HepG2 (cell line): ENCODE measurements around the gene C9orf40. TPM values are rescaled to one million over a fixed set of nuclear protein-coding genes. Genes with fewer than 3 reads are reported as not detected.
A peak's percentile ranks its signal among the peaks of the same experiment; 100 is the strongest.

Source experiments
- ATF1 ChIP-seq: IDR thresholded peaks from 2 replicates; pipeline ENCODE4 v1.6.1; 2016; ENCODE audit warnings: mild to moderate bottlenecking, control low read depth
- ATRX ChIP-seq: sonication (generic); formaldehyde crosslinking; IDR thresholded peaks from 2 replicates; pipeline ENCODE4 v1.4.0; 2020; ENCODE audit warnings: missing genetic modification reagents, borderline replicate concordance
- DMAP1 ChIP-seq: IDR thresholded peaks from 2 replicates; pipeline ENCODE4 v1.6.1; 2016
- FOXA1 ChIP-seq, 2 experiments: fragments of 450-650 bp in 1 of 2; sonication (generic) in 1 of 2; formaldehyde crosslinking in 1 of 2; IDR thresholded peaks; 2 replicates each; pipeline versions ENCODE4 v1.4.0 to v1.6.1; 2016 to 2020; ENCODE audit warnings: missing genetic modification reagents in 1 of 2
- HCFC1 ChIP-seq: fragments of 150-350 bp; IDR thresholded peaks from 2 replicates; pipeline ENCODE4 v1.6.1; 2014; ENCODE audit warnings: low read depth, low read length
- HMG20A ChIP-seq: IDR thresholded peaks from 2 replicates; pipeline ENCODE4 v1.6.1; 2016; ENCODE audit warnings: borderline replicate concordance
- HNRNPK ChIP-seq: fragments of 200-400 bp; formaldehyde crosslinking; IDR thresholded peaks from 2 replicates; pipeline ENCODE4 v1.6.1; 2018; ENCODE audit warnings: low read length, low read depth, moderate library complexity, mild to moderate bottlenecking; ENCODE audit not compliant: poor library complexity, severe bottlenecking
- HOXA7 ChIP-seq: sonication (generic); formaldehyde crosslinking; IDR thresholded peaks from 2 replicates; pipeline ENCODE4 v1.8.1; 2022; ENCODE audit warnings: mild to moderate bottlenecking, missing genetic modification reagents, moderate library complexity
- KMT2B ChIP-seq: IDR thresholded peaks from 2 replicates; pipeline ENCODE4 v1.6.1; 2016; ENCODE audit warnings: missing genetic modification reagents, missing compliant biosample characterization
- MBNL3 ChIP-seq: fragments of 250-450 bp; sonication (Bioruptor Pico); conservative IDR thresholded peaks from 2 replicates; pipeline ENCODE4 v1.8.0; 2022; ENCODE audit warnings: mild to moderate bottlenecking, inconsistent platforms
- NFKBIZ ChIP-seq: IDR thresholded peaks from 2 replicates; pipeline ENCODE4 v1.6.1; 2018; ENCODE audit warnings: missing genetic modification reagents, missing compliant biosample characterization
- PHF20 ChIP-seq: sonication (generic); formaldehyde crosslinking; IDR thresholded peaks from 2 replicates; pipeline ENCODE4 v1.5.0; 2020; ENCODE audit warnings: mild to moderate bottlenecking, missing genetic modification reagents
- SETDB1 ChIP-seq: sonication (generic); formaldehyde crosslinking; IDR thresholded peaks from 2 replicates; pipeline ENCODE4 v1.5.1; 2020; ENCODE audit warnings: missing genetic modification reagents, mild to moderate bottlenecking, borderline replicate concordance
- SKI ChIP-seq: fragments of 450-650 bp; IDR thresholded peaks from one replicate; pipeline ENCODE4 v1.6.1; 2018; ENCODE audit warnings: mild to moderate bottlenecking; ENCODE audit not compliant: partially characterized antibody
- TBX2 ChIP-seq: sonication (generic); formaldehyde crosslinking; IDR thresholded peaks from 2 replicates; pipeline ENCODE4 v1.5.0; 2020; ENCODE audit warnings: missing genetic modification reagents, mild to moderate bottlenecking, borderline replicate concordance
- ZBTB20 ChIP-seq: sonication (generic); formaldehyde crosslinking; IDR thresholded peaks from 2 replicates; pipeline ENCODE4 v1.8.1; 2023; ENCODE audit warnings: missing genetic modification reagents, low read depth, mild to moderate bottlenecking, borderline replicate concordance
- ZNF205 ChIP-seq: IDR thresholded peaks from 2 replicates; pipeline ENCODE4 v1.6.1; 2018; ENCODE audit warnings: missing biosample characterization, missing genetic modification reagents
- ZNF451 ChIP-seq: sonication (generic); formaldehyde crosslinking; IDR thresholded peaks from 2 replicates; pipeline ENCODE4 v1.5.0; 2020; ENCODE audit warnings: mild to moderate bottlenecking, missing genetic modification reagents
- ZNF660 ChIP-seq: sonication (generic); formaldehyde crosslinking; IDR thresholded peaks from 2 replicates; pipeline ENCODE4 v1.5.1; 2020; ENCODE audit warnings: mild to moderate bottlenecking, low read depth, missing genetic modification reagents, borderline replicate concordance
- ZNF724P ChIP-seq: sonication (generic); formaldehyde crosslinking; IDR thresholded peaks from 2 replicates; pipeline ENCODE4 v1.8.0; 2022; ENCODE audit warnings: missing genetic modification reagents, borderline replicate concordance
- ZNF775 ChIP-seq: sonication (generic); formaldehyde crosslinking; IDR thresholded peaks from 2 replicates; pipeline ENCODE4 v1.4.0; 2020; ENCODE audit warnings: missing genetic modification reagents, mild to moderate bottlenecking, moderate library complexity, borderline replicate concordance
- ZSCAN21 ChIP-seq: sonication (generic); formaldehyde crosslinking; IDR thresholded peaks from 2 replicates; pipeline ENCODE4 v1.8.0; 2022; ENCODE audit warnings: mild to moderate bottlenecking, missing genetic modification reagents, moderate library complexity, borderline replicate concordance
- ZSCAN22 ChIP-seq: sonication (generic); formaldehyde crosslinking; IDR thresholded peaks from 2 replicates; pipeline ENCODE4 v1.4.0; 2020; ENCODE audit warnings: mild to moderate bottlenecking, missing genetic modification reagents
- polyA plus RNA-seq, 8 experiments: library from polyadenylated mRNA; depleted of rRNA in 3 of 8; stranded (reverse) in 7 of 8; unstranded in 1 of 8; fragments of >200 nt; fragmentation: Illumina TruSeq in 4 of 8; extraction: Trizol in 4 of 8; gene quantifications; 2 replicates each; pipeline versions ENCODE4 v1.2.1 to v1.2.3, GENCODE V29; 2011 to 2016; ENCODE audit warnings: low read depth in 4 of 8, missing spikeins in 1 of 8, mixed read lengths in 1 of 8; ENCODE audit not compliant: insufficient read depth in 1 of 8
- total RNA-seq, 5 experiments: library from RNA; depleted of rRNA; stranded (reverse); fragments of >200 nt; fragmentation: Illumina TruSeq; extraction: Trizol; gene quantifications; 2 replicates each; pipeline ENCODE4 v1.2.3, GENCODE V29; 2016; ENCODE audit warnings: low read depth in 1 of 5
- TF ChIP-seq, protein P1 (sequence below): sonication (generic); formaldehyde crosslinking; IDR thresholded peaks from 2 replicates; pipeline ENCODE4 v1.8.1; 2023; ENCODE audit warnings: mild to moderate bottlenecking, moderate library complexity, missing genetic modification reagents
- TF ChIP-seq, protein P2 (sequence below): sonication (generic); formaldehyde crosslinking; IDR thresholded peaks from 2 replicates; pipeline ENCODE4 v1.4.0; 2020; ENCODE audit warnings: missing genetic modification reagents
- TF ChIP-seq, protein P3 (sequence below): sonication (generic); formaldehyde crosslinking; IDR thresholded peaks from 2 replicates; pipeline ENCODE4 v1.8.0; 2023; ENCODE audit warnings: mild to moderate bottlenecking, missing genetic modification reagents
- TF ChIP-seq, protein P4 (sequence below): sonication (generic); formaldehyde crosslinking; IDR thresholded peaks from 2 replicates; pipeline ENCODE4 v1.4.0; 2020; ENCODE audit warnings: mild to moderate bottlenecking, low read depth, missing genetic modification reagents

Gene C9orf40
- total and polyA plus RNA-seq, 2 of the 13 experiments (the other 11 are each of a cell fraction or from before 2014, with no cell fraction given), result 3.0 to 13.5 TPM

DNA sequence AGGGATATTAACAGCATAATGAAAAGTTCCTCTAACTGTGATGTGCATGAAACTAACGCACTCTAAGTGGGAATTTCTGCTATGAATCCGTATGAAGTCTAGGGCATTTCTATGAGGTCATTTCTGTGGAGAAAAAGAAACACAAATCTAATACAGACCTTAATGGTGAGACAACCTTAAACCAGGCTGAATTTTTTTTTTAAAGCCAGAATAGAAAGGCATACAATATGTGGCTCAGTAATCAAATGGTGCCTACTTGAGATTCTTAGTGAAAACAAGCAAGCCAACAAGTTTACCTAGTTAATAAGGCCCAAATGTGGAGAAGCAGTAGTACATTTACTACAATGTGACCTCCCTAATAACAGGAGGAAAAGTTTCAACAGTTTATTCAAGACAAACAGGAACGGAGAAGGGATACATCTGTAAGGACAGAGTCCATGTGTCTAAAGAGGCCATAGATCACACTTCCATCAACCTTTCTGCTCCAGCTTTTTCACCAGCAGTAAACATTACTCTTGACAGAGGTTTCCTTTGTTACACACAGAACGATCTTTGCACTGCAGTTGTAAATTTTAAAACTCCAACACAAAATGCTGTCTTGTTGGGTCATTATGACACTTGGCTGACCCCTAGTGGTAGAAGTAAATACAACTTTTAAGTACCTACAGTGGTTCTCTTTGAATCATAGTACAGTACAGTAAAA lies 49.2 kb upstream of the C9orf40 start (continued):
- peak; percentile 72 for TF ChIP-seq FOXA1 (IDR thresholded peaks at IDR 0.05)
- TF ChIP-seq FOXA1 (CRISPR knock-in tag; IDR thresholded peaks at IDR 0.05), result peak; percentile 87
- TF ChIP-seq ATF1 (CRISPR knock-in tag), result peak; percentile 42
- TF ChIP-seq, protein P1, sequence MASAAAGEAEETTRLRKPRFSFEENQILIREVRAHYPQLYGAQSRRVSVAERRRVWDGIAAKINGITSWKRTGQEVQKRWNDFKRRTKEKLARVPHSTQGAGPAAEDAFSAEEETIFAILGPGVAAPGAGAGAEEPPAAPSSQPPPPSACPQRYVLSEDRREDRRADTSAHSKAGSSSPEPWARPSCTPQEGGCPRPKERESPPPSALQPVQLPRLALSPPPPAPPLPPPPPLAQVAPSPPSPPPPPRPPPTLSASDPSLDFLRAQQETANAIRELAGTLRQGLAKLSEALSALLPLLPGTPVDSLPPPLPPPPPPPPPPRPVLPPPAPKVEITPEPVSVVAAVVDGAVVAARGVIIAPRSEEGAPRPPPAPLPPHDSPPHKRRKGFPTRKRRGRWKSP (CRISPR knock-in tag), result peak; percentile 67; the same call in 1 of the 2 replicates
- TF ChIP-seq, protein P2, sequence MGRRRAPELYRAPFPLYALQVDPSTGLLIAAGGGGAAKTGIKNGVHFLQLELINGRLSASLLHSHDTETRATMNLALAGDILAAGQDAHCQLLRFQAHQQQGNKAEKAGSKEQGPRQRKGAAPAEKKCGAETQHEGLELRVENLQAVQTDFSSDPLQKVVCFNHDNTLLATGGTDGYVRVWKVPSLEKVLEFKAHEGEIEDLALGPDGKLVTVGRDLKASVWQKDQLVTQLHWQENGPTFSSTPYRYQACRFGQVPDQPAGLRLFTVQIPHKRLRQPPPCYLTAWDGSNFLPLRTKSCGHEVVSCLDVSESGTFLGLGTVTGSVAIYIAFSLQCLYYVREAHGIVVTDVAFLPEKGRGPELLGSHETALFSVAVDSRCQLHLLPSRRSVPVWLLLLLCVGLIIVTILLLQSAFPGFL (CRISPR knock-in tag), result no peak
- no peak for TF ChIP-seq ZNF775 (CRISPR knock-in tag)
- TF ChIP-seq MBNL3 (CRISPR knock-in tag), result no peak
- peak; percentile 26; the same call in 1 of the 2 replicates for TF ChIP-seq KMT2B (CRISPR knock-in tag)
- TF ChIP-seq ZNF660 (CRISPR knock-in tag), result no peak
- TF ChIP-seq, protein P3, sequence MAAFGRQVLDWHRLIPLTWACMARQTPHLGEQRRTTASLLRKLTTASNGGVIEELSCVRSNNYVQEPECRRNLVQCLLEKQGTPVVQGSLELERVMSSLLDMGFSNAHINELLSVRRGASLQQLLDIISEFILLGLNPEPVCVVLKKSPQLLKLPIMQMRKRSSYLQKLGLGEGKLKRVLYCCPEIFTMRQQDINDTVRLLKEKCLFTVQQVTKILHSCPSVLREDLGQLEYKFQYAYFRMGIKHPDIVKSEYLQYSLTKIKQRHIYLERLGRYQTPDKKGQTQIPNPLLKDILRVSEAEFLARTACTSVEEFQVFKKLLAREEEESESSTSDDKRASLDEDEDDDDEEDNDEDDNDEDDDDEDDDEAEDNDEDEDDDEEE (CRISPR knock-in tag), result no peak
- no peak for TF ChIP-seq ZSCAN21 (CRISPR knock-in tag)
- TF ChIP-seq HMG20A (CRISPR knock-in tag), result peak; percentile 79
- peak; percentile 81; the same call in 1 of the 2 replicates for TF ChIP-seq TBX2 (CRISPR knock-in tag)
- TF ChIP-seq ZNF451 (CRISPR knock-in tag), result no peak
- peak; percentile 31; the same call in 1 of the 2 replicates for TF ChIP-seq NFKBIZ
- no peak for TF ChIP-seq HOXA7 (CRISPR knock-in tag)
- TF ChIP-seq HNRNPK, result no peak
- TF ChIP-seq ZBTB20, result peak; percentile 66; the same call in 1 of the 2 replicates
- TF ChIP-seq ZNF724P (CRISPR knock-in tag), result no peak
- TF ChIP-seq ATRX, result no peak
- TF ChIP-seq ZSCAN22 (CRISPR knock-in tag), result no peak
- no peak for TF ChIP-seq HCFC1
- TF ChIP-seq ZNF205 (CRISPR knock-in tag), result no peak
- TF ChIP-seq, protein P4, sequence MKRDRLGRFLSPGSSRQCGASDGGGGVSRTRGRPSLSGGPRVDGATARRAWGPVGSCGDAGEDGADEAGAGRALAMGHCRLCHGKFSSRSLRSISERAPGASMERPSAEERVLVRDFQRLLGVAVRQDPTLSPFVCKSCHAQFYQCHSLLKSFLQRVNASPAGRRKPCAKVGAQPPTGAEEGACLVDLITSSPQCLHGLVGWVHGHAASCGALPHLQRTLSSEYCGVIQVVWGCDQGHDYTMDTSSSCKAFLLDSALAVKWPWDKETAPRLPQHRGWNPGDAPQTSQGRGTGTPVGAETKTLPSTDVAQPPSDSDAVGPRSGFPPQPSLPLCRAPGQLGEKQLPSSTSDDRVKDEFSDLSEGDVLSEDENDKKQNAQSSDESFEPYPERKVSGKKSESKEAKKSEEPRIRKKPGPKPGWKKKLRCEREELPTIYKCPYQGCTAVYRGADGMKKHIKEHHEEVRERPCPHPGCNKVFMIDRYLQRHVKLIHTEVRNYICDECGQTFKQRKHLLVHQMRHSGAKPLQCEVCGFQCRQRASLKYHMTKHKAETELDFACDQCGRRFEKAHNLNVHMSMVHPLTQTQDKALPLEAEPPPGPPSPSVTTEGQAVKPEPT, result no peak
- TF ChIP-seq DMAP1 (CRISPR knock-in tag), result peak; percentile 56; the same call in 1 of the 2 replicates
- TF ChIP-seq SETDB1 (CRISPR knock-in tag), result no peak
- peak; percentile 54 for TF ChIP-seq SKI
- TF ChIP-seq PHF20 (CRISPR knock-in tag), result no peak
